ENCODE data around the gene ATG12. TPM values are rescaled to one million over a fixed set of nuclear protein-coding genes. Genes with fewer than 3 reads are reported as not detected.

The ATG12 gene
- total RNA-seq, 1 donor from 2014 or later, result 46.7 TPM

GRCh38 chr5:115778417-115778816 lies 62.9 kb downstream of the ATG12 start:
- Mint-ChIP-seq H3K36me3 (ENCODE audit: insufficient read depth) (no peaks in the 10 kb centered on the region), H3K27ac (no peak overlapping the region), H3K4me1 (ENCODE audit: low read depth) (peaks cover 22% of the 10 kb centered on the region), H3K27me3 (peaks cover 6% of the 10 kb centered on the region), H3K9me3 (ENCODE audit: low read depth) (no peaks in the 10 kb centered on the region), H3K4me3 (ENCODE audit: low read depth) (no peak overlapping the region)
- no peak for DNase-seq (ENCODE audit: low spot score, unreplicated experiment)
- TF ChIP-seq CTCF (IDR thresholded peaks at IDR 0.05; ENCODE audit: unreplicated experiment), result no peak

Other genes with a start within 250 kb of the ATG12 start
- gene TICAM2, start 239.1 kb downstream of the ATG12 start, total RNA-seq, result 0.36 and 1.1 TPM in 2 replicates
- 69.6 and 76.9 TPM in 2 replicates for gene TMED7, start 215.5 kb downstream of the ATG12 start, total RNA-seq
- gene CDO1, start 24.9 kb downstream of the ATG12 start, total RNA-seq, result 24.6 and 25.1 TPM in 2 replicates
- gene AP3S1, start 370 bp upstream of the ATG12 start, total RNA-seq, result 60.8 and 65.3 TPM in 2 replicates
- 0.24 and 0.64 TPM in 2 replicates for gene LVRN, start 120.9 kb upstream of the ATG12 start, total RNA-seq
- gene ARL14EPL, start 190.9 kb upstream of the ATG12 start, total RNA-seq, result not detected in 2 replicates
- gene COMMD10, start 243.5 kb upstream of the ATG12 start, total RNA-seq, result 30.9 and 31.6 TPM in 2 replicates

Data from progenitor cell of endocrine pancreas (in vitro differentiated cells).